GM19035 (cell line): ENCODE data around the gene AJAP1.

Source experiments
- ATAC-seq: cut with Tn5 transposase; IDR thresholded peaks from one replicate; pipeline ENCODE4 v1.9.1; 2021; ENCODE audit not compliant: unreplicated experiment

Gene AJAP1

DNA sequence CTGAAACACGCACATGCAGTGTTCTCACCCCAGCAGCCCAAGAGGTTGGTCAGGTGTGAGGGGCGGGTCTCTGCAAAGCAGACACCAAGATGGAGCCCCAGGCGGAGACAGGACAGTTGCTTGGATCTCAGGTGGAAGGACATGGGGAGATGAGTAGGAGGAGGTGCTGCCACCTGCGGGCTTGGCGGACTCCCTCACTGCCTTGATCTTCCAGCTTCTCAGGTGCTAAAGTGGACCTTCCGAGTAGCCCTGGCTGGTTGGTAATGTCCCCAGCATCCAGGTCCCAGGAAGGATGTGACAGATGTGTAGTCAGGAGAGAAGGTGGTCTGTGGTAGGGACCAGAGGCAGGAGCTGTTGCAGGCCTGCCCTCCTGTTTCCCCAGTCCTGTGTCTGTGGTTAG, 114.1 kb downstream of the AJAP1 start:
- ATAC-seq, result no peak

DNA sequence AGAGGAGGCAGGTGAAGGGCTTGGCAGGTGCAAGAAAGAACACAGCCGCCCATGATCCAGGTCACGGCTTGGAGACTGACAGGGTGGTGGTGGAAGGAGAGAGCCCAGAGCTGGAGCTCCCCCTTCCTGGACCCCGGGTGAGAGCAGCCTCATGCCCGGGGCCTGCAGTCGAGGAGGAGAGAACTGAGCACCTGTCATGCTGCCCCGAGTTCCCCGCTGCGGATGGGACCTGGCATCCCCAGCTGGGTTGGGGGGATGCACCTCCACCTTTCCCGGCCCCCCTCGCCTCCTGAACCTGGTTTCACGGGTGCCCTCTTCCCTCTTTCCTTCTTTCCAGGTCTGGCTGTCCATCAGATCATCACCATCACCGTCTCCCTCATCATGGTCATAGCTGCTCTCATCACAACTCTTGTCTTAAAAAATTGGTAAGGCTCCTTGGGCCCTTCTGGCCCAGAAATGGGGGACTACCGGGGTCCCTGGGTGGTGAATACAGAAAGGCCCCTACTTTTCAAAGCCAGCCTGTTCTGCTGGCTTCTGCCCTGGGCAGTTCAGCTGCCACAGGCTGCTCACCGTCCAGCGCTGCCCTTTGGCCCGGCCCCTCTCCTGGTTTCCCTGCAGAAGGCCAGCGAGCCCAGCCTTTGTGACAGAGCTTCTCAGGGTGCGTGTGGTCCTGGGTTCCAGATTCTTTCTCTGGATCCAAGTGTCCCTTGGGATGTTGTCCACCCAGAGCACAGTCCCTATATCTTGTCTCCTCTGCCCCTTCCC, 115.3 kb downstream of the AJAP1 start:
- no peak for ATAC-seq

DNA sequence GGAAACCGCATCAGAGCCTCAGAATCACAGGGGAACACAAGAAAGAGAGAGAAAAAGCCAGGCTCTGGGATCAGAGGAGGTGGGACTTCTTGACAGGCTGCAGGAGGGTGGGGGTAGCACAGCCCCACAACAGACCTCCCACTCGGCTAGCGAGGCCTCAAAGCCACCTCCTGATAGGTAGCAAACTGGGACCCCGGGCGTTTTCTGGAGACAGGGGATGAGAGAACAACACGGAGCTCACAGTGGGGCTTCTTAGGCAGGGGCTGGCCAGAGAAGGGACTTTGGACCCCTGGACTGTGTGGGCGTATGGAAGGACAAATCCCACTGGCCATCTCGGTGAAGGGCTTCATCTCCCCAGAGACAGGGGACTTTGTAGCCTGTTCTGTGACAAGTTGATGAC, 116.3 kb downstream of the AJAP1 start:
- ATAC-seq, result no peak

DNA sequence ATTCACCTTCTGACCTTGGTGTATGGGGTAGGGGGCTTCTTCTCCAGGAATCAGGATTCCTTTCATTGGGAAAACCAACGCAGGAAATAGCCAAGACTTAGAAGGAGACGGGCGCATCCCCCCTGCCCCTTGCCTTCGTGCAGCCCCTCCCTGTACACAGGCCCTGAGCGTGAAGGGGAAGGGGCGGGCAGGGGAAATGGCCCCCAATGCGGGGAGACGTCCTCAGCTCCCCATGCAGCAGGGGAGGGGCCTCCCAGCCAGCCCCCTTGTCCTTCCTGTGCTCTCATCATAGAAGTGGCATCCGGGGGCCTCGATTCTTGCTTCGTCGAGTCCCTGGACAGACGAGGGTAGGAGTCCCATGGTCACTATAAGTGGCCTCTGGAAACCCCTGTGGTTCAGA, 116.9 kb downstream of the AJAP1 start:
- no peak for ATAC-seq

DNA sequence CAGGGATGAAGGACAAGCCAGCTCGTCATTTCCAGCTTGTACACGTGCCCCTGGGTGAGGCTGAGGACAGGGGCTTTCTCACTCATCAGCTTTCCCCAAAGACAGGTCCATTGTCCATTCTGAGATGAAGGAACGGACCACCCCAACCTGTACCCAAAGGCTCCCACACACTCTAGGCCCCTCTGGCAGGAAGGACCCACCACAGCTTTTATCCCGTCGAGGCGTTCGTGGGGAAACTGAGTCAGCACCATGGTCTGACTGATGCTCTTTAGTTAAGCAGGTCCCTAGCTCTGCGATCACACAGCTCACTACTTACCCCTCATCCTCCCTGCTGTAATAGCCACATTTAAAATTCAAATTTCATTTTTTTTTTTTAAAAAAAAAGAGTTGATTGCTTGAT, 117.3 kb downstream of the AJAP1 start:
- ATAC-seq, result no peak

DNA sequence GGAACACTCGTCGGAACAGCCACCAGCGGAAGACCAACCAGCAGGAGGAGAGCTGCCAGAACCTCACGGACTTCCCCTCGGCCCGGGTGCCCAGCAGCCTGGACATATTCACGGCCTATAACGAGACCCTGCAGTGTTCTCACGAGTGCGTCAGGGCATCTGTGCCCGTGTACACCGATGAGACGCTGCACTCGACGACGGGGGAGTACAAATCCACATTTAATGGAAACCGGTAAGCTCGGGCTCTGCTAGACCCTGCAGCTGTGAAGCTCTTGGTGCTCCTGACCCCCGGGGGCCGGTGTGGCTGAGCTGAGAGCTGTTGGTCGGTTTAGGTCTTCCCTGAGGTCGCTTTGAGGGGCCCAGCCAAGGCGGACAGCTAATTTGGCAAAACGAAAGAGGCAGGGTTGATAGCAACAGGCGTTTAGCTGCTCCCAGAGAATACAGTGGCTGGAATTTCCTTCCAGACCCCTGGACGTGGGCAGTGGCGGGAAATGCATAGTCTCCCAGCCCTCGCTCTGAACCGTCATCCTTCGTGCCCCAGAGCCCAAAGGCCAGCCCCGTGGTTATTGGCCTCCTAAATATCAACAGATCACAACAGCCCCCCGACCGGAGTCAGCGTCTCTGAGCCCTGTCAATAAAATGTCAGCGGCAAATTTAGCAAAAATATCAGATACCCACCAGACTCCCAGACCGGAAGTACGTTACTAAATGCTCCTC, 118.0 kb downstream of the AJAP1 start:
- no peak for ATAC-seq

DNA sequence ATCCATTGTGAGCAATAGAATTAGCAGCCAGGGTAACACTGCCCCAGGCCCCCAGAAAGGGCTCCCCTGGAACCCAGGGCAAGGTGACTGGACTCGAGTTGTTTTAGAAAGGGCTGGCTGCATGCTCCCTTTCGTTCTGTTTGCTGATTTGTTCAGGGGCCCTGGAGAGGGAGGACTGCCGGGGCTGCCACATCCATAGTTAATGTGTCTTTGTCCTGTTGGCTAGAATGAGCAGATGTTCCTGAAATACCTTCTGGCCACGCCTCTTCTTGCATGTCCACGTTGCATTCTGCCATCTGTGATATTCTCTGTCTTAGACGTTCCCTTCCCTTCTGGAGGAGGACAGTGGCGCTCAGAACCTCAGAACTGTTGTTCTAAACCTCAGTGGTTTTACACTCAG, 118.8 kb downstream of the AJAP1 start:
- no peak for ATAC-seq

DNA sequence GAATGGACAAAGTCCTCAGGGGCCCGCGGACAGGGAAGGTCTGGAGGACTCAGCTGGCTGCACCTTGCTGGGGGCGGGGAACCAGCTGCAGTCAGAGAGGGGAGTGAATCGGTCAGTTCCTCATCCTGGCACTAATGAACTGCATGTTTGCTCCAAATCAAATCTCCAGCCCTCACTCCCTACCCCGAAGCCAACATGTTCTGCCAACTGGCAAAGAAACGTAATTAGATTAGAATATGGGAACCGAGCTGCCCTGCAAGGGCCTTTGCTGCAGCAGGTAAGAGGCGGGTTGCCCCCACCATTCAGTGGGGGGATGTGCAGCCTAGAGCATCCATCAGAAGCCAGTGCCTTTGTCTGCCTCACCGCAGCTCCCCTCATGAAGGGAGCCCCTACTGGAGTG, 121.1 kb downstream of the AJAP1 start:
- no peak for ATAC-seq

DNA sequence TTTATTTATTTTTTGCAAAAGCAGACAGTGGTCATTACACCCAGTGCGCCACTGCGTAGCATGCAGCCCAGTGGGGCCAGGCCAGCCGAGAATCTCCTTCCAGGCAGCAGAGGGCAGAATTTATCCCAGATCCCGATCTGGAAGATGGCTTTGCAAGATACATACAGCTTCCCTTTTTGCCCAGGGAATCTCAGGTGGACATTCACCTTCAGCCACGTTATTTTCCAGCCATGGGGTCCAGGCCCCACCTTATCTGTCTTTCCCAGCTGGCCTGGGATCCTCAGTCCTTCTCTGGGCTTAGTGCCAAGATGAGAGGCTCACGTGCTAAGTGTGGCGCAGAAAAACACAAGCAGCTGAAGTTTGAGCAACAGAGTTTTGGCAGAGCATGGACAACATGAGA, 123.6 kb downstream of the AJAP1 start:
- no peak for ATAC-seq

DNA sequence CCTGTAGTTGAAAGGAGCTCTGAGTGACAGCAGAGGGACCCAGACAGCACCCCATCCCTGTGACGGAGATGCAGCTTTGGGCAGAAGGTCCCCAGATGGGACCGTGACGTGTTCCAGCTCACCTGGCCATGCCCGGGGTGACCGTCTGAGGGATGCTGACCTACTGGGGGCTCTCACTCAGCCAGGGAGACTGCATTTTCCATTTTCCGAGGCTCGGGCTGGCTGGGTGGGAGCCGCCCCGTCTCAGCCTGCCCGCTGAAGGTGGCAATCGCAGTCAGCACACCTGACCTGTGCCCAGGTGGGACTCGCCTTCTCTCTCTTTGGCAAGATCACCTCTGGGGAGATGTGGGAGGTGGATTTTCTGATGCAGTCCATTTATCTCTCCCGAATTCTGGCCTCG, 127.2 kb downstream of the AJAP1 start:
- ATAC-seq, result no peak

DNA sequence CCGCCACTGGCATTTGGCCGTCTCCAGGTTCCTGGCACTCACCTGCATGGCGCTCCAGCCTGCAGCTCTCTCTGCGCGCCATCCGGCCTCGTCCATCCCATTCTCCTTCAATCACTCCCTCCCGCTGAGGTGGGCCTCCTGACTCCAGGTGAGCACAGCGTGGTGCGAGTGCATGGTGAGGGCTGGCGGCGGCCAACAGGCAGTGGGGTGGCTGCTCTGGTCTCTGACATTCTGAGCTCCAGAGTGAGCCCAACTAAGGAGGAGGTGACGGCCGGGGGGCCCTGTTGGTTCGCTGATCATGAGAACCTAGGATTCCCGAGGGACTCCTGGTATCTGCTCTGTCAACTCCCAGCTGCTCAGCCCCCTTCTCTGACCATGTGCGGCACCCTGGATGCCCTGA, 130.4 kb downstream of the AJAP1 start:
- no peak for ATAC-seq

DNA sequence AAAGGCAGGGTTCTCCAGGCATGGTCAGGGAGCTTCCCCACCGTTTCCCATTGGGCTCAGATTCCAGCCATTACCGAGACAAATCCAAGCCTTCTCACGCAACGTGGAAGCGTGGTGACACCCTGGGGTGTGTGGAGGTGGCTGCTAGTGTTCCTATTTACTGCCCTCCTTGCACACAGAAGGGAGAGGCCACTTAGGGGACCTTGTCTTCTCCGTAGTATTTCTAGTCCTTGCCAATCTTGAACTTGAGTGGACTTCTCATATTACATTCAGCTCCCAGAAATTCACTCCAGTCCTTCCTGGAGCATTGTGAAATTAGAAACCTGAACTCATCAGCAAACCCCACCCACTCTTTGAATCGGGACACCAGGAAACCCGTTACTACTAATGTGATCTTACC, 131.6 kb downstream of the AJAP1 start:
- ATAC-seq, result no peak

DNA sequence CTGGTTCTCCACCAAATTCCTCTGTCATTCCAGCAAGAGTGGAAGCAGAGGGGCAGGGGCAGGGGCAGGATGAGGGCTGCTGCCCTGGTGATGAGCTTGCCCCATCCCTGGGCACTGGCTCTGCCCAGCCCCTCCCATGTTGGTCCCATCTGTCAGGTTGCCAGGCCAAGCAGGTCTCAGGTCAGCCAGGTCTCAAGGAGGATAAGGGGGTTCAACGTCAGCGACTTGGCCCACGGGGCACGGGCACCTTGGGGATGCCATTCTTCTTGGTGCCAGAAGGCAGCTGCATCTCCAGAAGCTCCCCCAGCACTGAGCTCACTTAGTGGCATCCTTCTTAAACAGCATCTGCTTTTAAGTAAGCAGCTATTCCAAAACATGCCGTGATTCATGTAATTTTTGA, 133.1 kb downstream of the AJAP1 start:
- ATAC-seq, result no peak

DNA sequence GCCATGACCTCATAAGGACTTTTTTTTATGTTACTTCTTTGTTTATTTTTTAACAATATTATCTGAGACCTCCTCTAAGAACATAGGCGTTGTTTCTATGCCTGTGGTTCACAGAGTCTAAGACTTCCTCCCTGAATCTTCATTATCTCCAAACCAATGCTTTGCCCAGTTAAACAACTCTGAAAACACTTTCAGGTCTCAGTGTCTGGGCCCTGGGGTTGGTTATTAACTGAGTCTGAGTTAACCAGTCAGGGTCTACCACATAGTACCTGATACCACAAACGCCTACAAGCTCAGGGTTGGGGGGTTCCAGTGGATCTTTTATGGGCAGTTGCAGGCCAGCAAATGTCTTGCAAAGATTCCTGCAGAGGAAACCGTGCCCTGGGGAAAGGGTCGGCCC, 138.2 kb downstream of the AJAP1 start:
- ATAC-seq, result no peak

DNA sequence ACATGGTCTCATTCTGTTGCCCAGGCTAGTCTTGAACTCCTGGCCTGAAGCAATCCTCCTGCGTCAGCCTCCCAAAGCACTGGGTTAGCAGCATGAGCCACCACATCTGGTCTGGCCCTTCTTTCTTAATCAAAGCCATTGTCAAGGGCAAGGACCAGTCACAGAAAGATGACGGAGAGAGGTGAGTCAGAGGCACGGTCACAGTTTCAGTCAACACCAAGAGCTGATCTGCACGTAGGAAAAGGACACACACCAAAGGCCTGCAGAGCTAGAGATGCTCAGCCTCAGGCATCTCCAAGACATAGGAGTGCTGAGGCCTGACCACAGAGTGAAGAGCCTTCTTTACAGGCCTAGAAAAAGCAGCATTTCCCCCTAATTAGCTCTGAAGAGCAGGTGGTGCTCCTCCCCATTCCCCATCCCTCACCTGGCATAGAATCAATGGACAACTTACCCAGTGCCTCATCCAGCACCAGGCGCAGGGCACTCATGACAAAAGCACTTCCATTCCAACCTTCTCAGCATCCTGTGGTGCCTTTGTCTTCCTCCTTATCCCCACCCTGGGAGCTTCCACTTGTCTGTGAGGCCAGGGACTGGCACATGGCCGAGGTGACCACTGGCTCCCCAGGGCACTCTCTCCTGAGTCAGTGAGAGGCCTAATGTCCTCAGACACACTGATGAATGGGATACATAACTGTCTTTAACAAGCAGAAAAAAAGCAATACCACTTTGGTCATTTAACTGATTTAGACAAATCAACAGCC, 139.8 kb downstream of the AJAP1 start:
- no peak for ATAC-seq

DNA sequence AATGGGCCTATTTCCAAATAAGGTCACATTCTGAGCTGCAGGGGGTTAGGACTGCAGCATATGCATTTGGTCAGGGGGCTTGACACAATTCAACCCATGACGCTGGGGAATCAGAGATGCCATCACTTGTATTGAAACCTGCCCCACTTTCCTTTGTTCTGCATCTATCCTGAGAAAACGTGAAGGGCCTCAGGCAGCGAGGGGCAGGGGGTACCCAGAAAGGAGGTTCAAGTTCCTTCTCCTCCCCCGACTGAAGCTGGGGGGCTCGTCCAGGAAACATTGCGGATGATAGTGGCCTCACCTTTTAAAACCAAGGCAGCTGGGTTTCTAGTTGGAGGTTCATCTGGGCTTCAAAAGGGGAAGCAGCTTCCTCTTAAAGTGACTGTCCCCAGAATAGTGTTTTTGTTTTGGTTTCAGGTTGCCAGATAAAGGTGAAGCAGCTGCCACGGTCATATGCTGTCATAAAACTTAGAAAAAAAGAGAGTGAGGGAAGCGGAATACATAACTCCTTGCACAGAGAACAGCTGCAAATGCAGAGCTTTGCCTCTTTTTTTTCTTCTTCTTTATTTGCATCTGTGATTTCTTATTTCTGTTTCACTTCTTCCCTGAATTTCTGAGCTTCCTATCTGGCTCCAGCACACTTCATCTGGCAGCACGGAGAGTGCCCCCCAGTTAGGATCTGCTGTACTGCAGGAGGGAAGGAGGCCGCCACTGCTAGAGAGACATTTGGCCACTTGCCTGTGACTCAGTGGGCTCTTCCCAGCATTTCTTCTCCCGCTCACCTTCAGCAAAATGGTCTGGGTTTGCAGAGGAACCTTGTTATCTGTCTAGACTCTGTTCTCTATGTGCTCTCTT, 142.0 kb downstream of the AJAP1 start:
- ATAC-seq, result peak; percentile 88

DNA sequence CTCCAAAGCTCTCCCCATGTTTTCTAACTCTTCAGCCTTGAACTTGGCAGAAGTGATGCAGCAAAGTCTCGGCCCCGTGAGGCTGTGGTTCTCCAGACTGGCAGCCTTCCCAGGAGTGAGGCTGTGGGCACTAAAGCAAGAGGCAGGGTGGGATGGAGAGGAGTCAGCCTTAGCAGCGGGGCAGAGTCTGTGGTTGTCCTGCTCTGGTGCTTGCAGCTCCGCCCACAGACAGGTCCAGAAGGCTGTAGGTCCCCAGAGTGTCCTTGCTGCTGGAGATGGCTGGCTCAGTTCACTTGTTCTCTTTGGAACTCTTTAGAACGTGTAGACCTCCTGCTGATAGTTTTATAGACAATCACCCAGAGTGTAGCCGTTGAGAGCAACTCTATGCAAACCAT, 142.6 kb downstream of the AJAP1 start:
- peak; percentile 28 for ATAC-seq

DNA sequence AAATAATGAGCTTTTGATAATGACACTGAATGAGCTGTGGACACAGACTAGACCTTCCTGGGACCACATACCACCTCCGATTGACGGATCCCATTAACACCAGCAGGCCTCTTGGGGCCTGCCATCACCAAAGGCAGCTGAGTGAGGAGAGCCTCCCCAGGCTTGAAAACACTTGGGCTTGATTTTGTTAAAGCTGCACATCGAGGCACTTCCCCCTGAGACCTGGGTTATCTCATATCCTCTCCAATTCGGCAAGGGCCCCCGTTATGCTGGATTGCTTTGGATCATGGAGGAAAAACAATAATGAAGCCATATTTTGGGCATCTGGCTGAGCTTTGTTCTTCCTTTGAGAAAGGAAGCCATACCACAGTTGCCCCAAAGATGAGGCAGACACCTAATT, 143.0 kb downstream of the AJAP1 start:
- no peak for ATAC-seq

DNA sequence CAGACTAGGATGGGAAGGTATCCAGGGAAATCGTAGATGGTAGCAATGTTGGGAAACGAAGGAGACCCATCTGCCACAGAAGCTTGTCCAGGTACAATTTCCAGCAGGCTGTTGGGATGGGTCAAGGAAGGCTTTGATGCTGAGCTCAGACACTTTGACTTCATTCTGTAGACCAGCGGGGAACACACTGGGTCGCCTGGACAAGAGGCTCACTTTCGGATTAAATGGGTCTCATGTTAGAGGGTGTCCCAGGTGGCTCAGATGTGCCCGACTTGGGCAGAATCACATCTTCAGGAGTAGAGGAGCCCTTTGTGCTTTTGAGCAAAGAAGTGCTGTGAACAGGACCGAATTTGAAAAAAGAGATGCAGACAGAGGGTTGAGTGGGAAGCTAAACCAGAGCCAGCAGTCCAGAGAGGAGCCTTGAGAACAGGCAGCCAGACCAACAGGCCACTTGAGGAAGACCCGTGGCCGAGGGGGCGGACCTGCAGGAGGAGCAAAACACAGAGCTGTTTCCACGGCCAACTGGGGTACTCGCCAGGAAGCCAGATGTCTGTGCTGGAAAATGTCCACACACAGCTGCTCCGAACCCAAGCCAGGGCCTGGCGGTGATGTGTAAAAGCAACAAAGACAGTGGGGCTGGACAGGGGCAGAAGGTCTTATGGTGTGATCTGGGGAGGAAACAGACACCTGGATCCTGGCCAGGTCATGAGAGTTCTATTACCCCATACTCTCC, 146.9 kb downstream of the AJAP1 start:
- no peak for ATAC-seq

DNA sequence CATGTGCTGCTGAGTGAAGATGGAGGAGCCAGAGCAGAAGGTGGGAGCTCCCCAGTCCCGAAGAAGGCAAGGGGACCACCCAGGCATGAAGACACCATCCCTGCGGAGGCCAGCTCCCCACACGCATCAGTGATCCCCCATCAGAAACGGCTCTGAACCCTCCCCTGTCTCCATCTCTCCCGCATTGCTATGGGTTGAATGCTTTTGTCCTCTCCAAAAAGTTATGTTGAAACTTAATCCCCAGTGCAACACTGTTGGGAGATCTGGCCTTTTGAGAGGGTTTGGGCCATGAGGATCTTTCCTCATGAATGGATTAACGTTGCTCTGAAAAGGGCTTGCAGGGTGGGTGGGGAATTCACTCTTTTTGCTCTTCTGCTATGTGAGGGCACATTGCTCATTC, 147.6 kb downstream of the AJAP1 start:
- ATAC-seq, result no peak
